HG03432 (cell line): ENCODE results near the gene PSAT1.

Experiments used
- ATAC-seq: cut with Tn5 transposase; IDR thresholded peaks from one replicate; pipeline ENCODE4 v1.9.1; 2021; ENCODE audit warnings: mild to moderate bottlenecking, moderate library complexity; ENCODE audit not compliant: unreplicated experiment

The PSAT1 gene

GRCh38 chr9:78292026-78292425 lies 4.9 kb upstream of the PSAT1 start:
- ATAC-seq: no peak

GRCh38 chr9:78292716-78293497 lies 4.0 kb upstream of the PSAT1 start:
- no peak for ATAC-seq

- no peak for ATAC-seq
Measured at GRCh38 chr9:78294290-78295176, 2.4 kb upstream of the PSAT1 start.

GRCh38 chr9:78295177-78295575 lies 1.7 kb upstream of the PSAT1 start:
- ATAC-seq: no peak

DNA sequence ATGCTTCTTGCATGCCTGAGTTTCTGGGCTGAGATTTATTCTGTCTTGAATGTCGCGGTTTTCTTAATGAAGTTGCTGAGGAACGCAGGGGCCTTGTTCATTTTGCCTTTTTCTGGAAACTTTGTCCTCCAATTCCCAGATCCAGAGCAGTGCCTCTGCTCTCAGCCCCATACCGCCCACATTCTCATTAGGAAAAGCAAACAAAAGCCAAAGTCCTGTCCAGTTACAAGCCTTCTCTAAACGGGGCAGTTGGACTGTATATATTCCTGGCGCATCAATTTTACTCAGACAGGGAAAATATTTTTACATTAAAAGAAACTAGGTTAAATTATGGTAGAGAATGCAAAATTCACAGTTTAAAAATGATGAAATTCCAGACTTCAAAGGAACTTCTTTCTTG lies 1.2 kb upstream of the PSAT1 start:
- no peak for ATAC-seq

- ATAC-seq: no peak
Measured at GRCh38 chr9:78296201-78296892, 578 bp upstream of the PSAT1 start.

GRCh38 chr9:78297672-78297961 lies 692 bp downstream of the PSAT1 start:
- no peak for ATAC-seq

GRCh38 chr9:78298046-78298765 lies 1.3 kb downstream of the PSAT1 start:
- ATAC-seq: no peak

DNA sequence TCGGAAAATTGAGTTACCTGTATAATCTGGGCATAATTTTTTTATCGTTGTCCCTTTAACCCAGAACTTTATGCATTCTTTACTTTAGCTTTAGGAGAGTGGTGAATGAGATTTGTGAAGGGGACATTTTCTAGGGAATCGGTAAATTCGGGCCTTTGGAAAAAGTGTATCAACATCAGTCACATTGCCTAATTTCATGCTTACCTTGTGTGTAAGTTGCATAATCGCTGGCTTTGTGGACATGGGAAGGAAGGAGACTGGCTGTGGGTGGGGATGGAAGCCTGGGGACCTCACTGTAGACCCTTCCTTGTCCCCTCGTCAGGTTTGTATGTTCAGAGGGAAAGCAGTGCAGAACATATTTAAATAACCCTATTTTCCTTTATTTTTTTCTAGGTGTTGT lies 3.3 kb downstream of the PSAT1 start:
- no peak for ATAC-seq

- no peak for ATAC-seq
Measured at GRCh38 chr9:78301466-78301865, 4.5 kb downstream of the PSAT1 start.

DNA sequence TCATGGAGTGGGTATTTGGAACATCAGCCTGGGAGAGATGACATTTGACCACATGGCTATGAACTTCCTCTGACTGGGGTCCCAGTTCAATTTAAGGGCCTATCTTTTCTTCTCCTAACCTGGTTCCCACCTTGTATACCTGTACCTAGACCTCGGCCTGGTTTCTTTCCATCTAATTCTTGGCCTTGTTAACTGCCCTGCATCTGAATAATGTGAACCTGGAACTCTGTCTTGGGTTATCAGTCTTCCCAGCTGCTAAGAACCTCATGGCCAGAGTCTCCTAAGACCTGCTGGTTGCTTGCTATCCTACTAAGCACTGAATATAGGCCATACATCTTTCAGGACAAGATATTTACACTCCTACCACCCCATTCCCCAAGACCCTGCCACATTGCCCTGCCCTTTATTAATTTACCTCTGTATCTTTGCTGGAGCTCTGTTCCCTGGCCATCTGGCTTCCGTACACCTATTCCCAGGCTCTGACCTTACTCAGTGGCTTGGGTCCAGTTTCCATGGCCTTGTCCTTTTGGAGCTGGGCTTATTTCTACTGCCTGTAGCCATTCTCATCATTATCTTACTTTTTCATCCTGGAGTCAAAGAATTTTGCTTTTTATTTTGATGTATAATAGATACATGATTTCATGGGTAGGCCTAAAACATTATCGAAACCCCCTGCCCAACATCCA lies 6.6 kb downstream of the PSAT1 start:
- ATAC-seq: no peak

DNA sequence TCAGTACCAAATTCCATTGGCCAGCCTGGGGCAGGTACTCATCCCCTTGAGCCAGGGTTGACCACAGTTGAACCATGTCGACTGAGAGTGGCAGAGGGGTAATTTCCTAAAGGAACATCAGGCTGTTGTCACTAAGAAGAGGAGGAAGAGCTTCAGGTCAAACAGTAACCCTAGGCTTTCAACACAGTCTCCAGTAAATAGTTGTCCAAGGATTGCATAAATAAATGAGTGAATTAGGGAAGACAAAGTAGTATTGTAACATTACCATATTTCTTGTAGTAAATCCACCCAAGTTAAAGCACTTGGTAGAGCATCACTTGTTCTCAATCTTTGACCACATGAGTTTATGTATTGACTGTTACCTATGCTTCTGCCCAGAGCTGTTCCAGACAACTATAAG lies 7.4 kb downstream of the PSAT1 start:
- no peak for ATAC-seq

GRCh38 chr9:78306222-78307076 lies 9.5 kb downstream of the PSAT1 start:
- no peak for ATAC-seq

GRCh38 chr9:78307360-78307759 lies 10.4 kb downstream of the PSAT1 start:
- no peak for ATAC-seq

DNA sequence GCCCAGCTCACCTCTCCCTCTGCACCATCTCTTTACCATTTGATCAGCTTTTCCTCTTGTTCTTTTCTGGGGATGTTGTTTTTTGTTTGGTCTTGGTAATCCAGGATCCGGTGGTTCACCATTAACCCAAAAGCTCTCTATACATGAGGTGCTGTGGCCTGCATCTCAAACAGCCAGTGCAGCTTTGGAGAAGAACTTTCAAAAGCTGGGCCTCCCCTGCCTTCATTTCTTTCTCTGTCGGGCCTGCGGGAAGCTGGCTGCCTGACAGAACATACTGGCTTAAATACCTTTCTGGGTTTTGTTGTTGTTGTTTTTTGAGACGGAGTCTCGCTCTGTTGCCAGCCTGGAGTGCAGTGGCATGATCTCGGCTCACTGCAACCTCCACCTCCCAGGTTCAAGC lies 12.1 kb downstream of the PSAT1 start:
- no peak for ATAC-seq

DNA sequence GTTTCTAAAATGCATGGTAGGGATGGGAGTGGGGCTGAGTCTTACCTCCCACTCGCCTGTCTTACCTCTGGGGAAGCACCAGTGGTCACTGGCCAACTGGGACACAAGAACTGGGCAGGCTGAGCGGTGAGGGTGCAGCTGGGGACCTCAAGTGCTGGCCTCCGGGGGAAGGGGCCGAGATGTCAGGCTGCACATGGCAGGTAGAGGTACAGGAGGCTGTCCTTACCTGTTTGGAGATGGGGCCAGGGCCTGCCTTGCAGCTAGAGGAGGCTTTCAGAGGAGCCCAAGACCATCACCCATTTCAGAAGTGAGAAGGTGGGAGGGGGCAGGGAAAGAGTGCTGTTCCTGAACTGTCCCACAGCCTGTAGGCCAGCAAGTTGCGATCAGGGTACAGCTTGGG lies 14.2 kb downstream of the PSAT1 start:
- ATAC-seq: no peak

DNA sequence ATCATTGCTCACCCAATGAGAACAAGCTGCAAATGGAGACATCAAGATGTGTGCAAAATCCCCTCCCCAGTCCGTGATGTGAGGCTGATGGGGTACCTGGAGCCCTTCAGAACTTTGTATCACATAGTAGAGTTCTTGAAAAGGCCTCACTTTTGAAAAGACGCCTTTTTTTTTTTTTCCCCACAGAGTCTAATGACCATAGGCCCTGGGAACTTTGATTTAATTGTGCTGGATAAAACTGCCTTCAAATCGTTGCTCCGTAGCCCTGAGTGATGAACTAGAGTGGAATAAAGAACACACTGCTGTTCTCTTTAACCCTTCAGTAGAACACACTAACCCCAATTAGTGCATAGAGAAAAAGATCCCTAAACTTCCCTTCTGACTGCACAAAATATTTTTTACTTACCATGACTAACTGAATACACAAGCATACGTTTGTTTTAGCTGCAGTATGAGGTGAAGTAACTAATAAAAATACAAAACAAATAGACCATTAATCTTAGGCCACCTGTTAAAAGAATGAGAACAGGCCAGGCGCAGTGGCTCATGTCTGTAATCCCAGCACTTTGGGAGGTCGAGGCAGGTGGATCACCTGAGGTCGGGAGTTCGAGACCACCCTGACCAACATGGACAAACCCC lies 15.1 kb downstream of the PSAT1 start:
- no peak for ATAC-seq

DNA sequence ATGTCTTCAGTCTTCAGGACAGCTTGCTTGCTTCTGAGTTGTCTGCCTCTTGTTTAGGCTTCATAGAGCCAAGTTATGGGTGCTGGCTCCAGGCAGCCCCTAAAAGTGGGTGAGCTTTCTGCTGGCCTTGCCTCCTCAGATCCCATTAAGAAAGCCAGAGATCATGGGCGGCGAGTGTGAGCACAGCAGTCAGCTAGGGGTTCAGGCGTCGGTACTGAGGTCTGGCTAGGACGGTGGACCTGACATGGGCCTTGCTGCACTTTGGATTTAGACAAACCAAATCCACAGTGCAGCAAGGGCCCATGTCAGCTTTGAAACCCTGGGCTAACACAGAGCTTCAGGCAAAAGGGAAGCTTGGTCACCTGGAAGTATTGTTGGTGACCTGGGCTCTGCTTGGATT lies 17.6 kb downstream of the PSAT1 start:
- ATAC-seq: no peak
